Measurements from ENCODE around the gene POR. TPM values are rescaled to one million over a fixed set of nuclear protein-coding genes. Genes with fewer than 3 reads are reported as not detected.

Gene POR
- total RNA-seq (76.6 and 78.4 TPM in 2 replicates), polyA plus RNA-seq (55.5 and 68.4 TPM in 2 replicates), polyA minus RNA-seq (50.2 and 62.9 TPM in 2 replicates)
- total RNA-seq (2013) = 28.4 TPM

DNA sequence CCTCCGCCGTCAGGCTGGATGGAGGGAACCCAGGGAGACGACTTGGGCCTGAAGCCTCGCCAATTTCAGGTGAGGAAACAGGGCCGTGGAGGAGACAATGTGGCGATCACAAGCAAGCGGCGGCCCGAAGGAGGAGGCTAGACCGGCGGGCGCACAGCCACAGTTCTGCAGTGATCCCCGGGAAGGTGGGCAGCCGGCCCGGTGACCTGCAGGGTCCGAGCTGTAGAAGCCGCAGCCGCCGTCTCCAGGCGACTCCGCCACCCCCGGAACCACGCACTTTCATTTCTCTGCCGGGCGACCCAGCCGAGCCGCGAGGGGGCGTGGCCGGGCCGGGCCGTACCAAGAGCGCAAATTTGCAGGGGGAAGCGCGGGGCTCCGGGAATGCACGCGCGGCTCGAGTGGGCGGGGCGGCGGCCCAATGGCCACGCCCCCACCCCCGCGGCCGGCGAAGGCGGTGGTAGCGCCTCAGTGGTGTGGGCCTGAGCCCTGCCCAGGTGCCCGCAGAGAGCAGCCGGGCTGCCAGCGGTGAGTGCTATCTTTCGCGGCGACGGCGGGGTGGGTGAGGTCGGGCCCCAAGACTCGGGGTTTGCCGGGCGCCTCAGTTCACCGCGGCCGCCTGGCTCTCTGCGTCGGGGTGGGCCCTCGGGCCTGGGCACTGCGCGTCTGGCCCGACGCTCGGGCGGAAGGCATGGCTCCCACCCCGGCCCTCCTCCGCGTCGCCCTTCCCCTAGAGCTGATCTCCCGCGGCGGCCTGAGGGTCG is at the start of gene POR:
Gene POR (plus strand): TSS at position 501 of the 761 bp plus-strand sequence. CDS start 38,847 bp downstream, outside the sequence.
- H3K9ac ChIP-seq (ENCODE audit: low read length) = peak within 1 kb of the TSS; percentile 95
- H3K4me1 Mint-ChIP-seq = peaks cover 31% of the 10 kb centered on the region
- H3K27ac Mint-ChIP-seq = peak within 1 kb of the TSS; percentile 97
- H3K36me3 ChIP-seq (replicated peaks in 1 of 2; ENCODE audit: control extremely low read depth in 1 of 2, control insufficient read depth in 1 of 2, extremely low read depth in 1 of 2, insufficient read depth in 2 of 2, low read length in 1 of 2) = no peaks in the 10 kb centered on the region
- peak within 1 kb of the TSS; percentile 96 for H3K4me2 ChIP-seq (replicated peaks; ENCODE audit: low read depth, low read length, poor library complexity, severe bottlenecking)
- under 1% methylated on average over 82 of the region's 82 CpGs for WGBS (ENCODE audit: insufficient coverage)
- peak within 1 kb of the TSS; percentile 88 for H2AFZ ChIP-seq (ENCODE audit: insufficient read depth, low read depth, low read length, poor library complexity, severe bottlenecking)
- H3K27ac ChIP-seq (ENCODE audit: low read length in 2 of 2) = peak within 1 kb of the TSS; percentile 89 to 95
- H4K20me1 ChIP-seq (ENCODE audit: control insufficient read depth, insufficient read depth, low read length, poor library complexity, severe bottlenecking) = no peaks in the 10 kb centered on the region
- TF ChIP-seq EZH2 (IDR thresholded peaks at IDR 0.05; ENCODE audit: borderline replicate concordance, insufficient read depth, low read depth, low read length, poor library complexity, severe bottlenecking) = no peak
- TF ChIP-seq, protein P1, sequence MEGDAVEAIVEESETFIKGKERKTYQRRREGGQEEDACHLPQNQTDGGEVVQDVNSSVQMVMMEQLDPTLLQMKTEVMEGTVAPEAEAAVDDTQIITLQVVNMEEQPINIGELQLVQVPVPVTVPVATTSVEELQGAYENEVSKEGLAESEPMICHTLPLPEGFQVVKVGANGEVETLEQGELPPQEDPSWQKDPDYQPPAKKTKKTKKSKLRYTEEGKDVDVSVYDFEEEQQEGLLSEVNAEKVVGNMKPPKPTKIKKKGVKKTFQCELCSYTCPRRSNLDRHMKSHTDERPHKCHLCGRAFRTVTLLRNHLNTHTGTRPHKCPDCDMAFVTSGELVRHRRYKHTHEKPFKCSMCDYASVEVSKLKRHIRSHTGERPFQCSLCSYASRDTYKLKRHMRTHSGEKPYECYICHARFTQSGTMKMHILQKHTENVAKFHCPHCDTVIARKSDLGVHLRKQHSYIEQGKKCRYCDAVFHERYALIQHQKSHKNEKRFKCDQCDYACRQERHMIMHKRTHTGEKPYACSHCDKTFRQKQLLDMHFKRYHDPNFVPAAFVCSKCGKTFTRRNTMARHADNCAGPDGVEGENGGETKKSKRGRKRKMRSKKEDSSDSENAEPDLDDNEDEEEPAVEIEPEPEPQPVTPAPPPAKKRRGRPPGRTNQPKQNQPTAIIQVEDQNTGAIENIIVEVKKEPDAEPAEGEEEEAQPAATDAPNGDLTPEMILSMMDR (IDR thresholded peaks at IDR 0.05) = no peak
- DNase-seq = peak; percentile 99
- ATAC-seq (ENCODE audit: low read depth) = peak; percentile 96
- ChIA-PET POLR2A (interaction anchor here (0.6 to 1.8 kb wide), 5 partner anchors 36 to 133 kb away, joined by 3 to 10 read pairs (median 5); partner anchors contain the start of genes MDH2, RHBDD2, STYXL1 and TMEM120A), CTCF (interaction anchor here (0.6 to 1.2 kb wide), 4 partner anchors 8 to 1332 kb away, joined by 3 to 4 read pairs (median 3); no protein-coding TSS in a partner anchor)
- peak within 1 kb of the TSS; percentile 72 to 99 (median 91) for H3K4me3 ChIP-seq (ENCODE audit: control extremely low read depth in 1 of 5, extremely low read depth in 1 of 5, insufficient read depth in 1 of 5, low read depth in 2 of 5, low read length in 4 of 5)
- peaks cover 52% of the 10 kb centered on the region for H3K79me2 ChIP-seq (ENCODE audit: control insufficient read depth, insufficient read depth, low read length)
- H3K27me3 Mint-ChIP-seq = no peaks in the 10 kb centered on the region
- H3K9me3 ChIP-seq (ENCODE audit: control extremely low read depth in 1 of 3, control insufficient read depth in 2 of 3, insufficient read depth in 1 of 3, low read length in 2 of 3) = no peaks in the 10 kb centered on the region
- H3K4me1 ChIP-seq (ENCODE audit: control insufficient read depth in 2 of 2, insufficient read depth in 2 of 2, low read length in 2 of 2) = peaks cover 18 to 24% of the 10 kb centered on the region in 2 donors
- no peaks in the 10 kb centered on the region for H3K27me3 ChIP-seq (replicated peaks in 1 of 4; ENCODE audit: control extremely low read depth in 1 of 4, control insufficient read depth in 3 of 4, insufficient read depth in 4 of 4, low read length in 3 of 4)
- no peaks in the 10 kb centered on the region for H3K9me3 Mint-ChIP-seq (ENCODE audit: insufficient read depth)
- intact Hi-C loops (cut with micrococcal nuclease) = loop anchor here (1.0 to 10.0 kb wide), 4 partner anchors 37 to 480 kb away; partner anchors contain the start of genes MDH2 and TMEM120A
- H3K4me3 Mint-ChIP-seq = peak within 1 kb of the TSS; percentile 94

DNA sequence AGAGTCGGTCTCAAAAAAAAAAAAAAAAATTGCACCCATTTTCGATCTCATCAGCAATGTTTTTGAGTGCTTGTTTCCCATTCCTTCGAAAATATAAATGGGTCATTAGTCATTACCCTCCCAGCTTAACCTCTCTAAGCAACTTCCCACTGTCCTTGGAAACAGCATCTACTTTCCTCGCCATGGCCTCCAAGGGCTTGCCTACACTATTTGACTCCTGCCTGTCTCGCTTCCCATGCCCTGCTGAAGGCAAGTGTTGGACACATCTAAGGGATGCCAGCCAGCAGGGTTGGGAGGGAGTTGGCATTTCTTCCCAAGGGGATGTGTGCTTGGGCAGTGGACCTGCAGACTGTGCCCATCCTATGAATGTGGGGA is 48.9 kb upstream of the POR start:
- no peak overlapping the region for H3K4me3 ChIP-seq (ENCODE audit: control extremely low read depth in 1 of 5, extremely low read depth in 1 of 5, insufficient read depth in 1 of 5, low read depth in 2 of 5, low read length in 4 of 5)
- H3K4me1 ChIP-seq (ENCODE audit: control insufficient read depth in 2 of 2, insufficient read depth in 2 of 2, low read length in 2 of 2) = no peaks in the 10 kb centered on the region
- WGBS (ENCODE audit: insufficient coverage) = 73% methylated on average over 5 of the region's 5 CpGs
- ATAC-seq (ENCODE audit: low read depth) = no peak
- no peak overlapping the region for H3K9ac ChIP-seq (ENCODE audit: low read length)
- ChIA-PET CTCF (interaction anchor here (0.6 to 3.6 kb wide), 7 partner anchors 19 to 490 kb away, joined by 3 to 83 read pairs (median 4); no protein-coding TSS in a partner anchor), POLR2A (no interaction called here)
- no peaks in the 10 kb centered on the region for H4K20me1 ChIP-seq (ENCODE audit: control insufficient read depth, insufficient read depth, low read length, poor library complexity, severe bottlenecking)
- H3K27ac ChIP-seq (ENCODE audit: low read length in 2 of 2) = no peak overlapping the region
- DNase-seq = no peak
- intact Hi-C loops (cut with micrococcal nuclease) = no loop called here
- H3K36me3 ChIP-seq (replicated peaks in 1 of 2; ENCODE audit: control extremely low read depth in 1 of 2, control insufficient read depth in 1 of 2, extremely low read depth in 1 of 2, insufficient read depth in 2 of 2, low read length in 1 of 2) = no peaks in the 10 kb centered on the region
- H3K9me3 ChIP-seq (ENCODE audit: control extremely low read depth in 1 of 3, control insufficient read depth in 2 of 3, insufficient read depth in 1 of 3, low read length in 2 of 3) = peaks cover 0 to 3% (median 0%) of the 10 kb centered on the region in 3 donors
- Mint-ChIP-seq H3K9me3 (ENCODE audit: insufficient read depth) (no peaks in the 10 kb centered on the region), H3K4me1 (no peaks in the 10 kb centered on the region), H3K4me3 (no peak overlapping the region), H3K27ac (no peak overlapping the region), H3K27me3 (peaks cover 26% of the 10 kb centered on the region)
- no peak overlapping the region for H3K4me2 ChIP-seq (replicated peaks; ENCODE audit: low read depth, low read length, poor library complexity, severe bottlenecking)
- peaks cover 0 to 10% (median 0%) of the 10 kb centered on the region in 4 experiments for H3K27me3 ChIP-seq (replicated peaks in 1 of 4; ENCODE audit: control extremely low read depth in 1 of 4, control insufficient read depth in 3 of 4, insufficient read depth in 4 of 4, low read length in 3 of 4)
- TF ChIP-seq, protein P1 (IDR thresholded peaks at IDR 0.05) = no peak
- TF ChIP-seq EZH2 (IDR thresholded peaks at IDR 0.05; ENCODE audit: borderline replicate concordance, insufficient read depth, low read depth, low read length, poor library complexity, severe bottlenecking) = no peak
- H3K79me2 ChIP-seq (ENCODE audit: control insufficient read depth, insufficient read depth, low read length) = no peaks in the 10 kb centered on the region
- H2AFZ ChIP-seq (ENCODE audit: insufficient read depth, low read depth, low read length, poor library complexity, severe bottlenecking) = no peak overlapping the region
